GM12878 (cell line): Measurements from ENCODE around the gene EIF3B.

Experiments
- BRCA1 ChIP-seq: IDR thresholded peaks from 2 replicates; pipeline ENCODE4 v1.6.1; 2011; ENCODE audit warnings: low read depth, low read length, improper control_type of control experiment
- ETV6 ChIP-seq, 2 experiments: fragments of 450-650 bp in 1 of 2; IDR thresholded peaks in 1 of 2; conservative IDR thresholded peaks in 1 of 2; 2 replicates each; pipeline ENCODE4 v1.6.1; 2014; ENCODE audit warnings: antibody characterized with exemption in 1 of 2, borderline replicate concordance in 1 of 2, low read depth in 1 of 2, mild to moderate bottlenecking in 1 of 2, moderate library complexity in 1 of 2
- HDAC6 ChIP-seq: fragments of 200-600 bp; sonication (generic); IDR thresholded peaks from one replicate; pipeline ENCODE4 v1.8.0; 2017; ENCODE audit warnings: antibody characterized with exemption; ENCODE audit not compliant: unreplicated experiment
- KLF5 ChIP-seq: fragments of 450-650 bp; IDR thresholded peaks from 2 replicates; pipeline ENCODE4 v1.6.1; 2014; ENCODE audit warnings: mild to moderate bottlenecking; ENCODE audit not compliant: partially characterized antibody
- MAX ChIP-seq: IDR thresholded peaks from 2 replicates; pipeline ENCODE4 v1.6.1; 2012; ENCODE audit warnings: low read depth, low read length, improper control_type of control experiment
- NKRF ChIP-seq: fragments of 450-650 bp; conservative IDR thresholded peaks from 2 replicates; pipeline ENCODE4 v1.6.1; 2017; ENCODE audit warnings: mild to moderate bottlenecking, moderate library complexity
- SP1 ChIP-seq: IDR thresholded peaks from one replicate; pipeline ENCODE4 v1.6.1; 2011; ENCODE audit warnings: low read depth, low read length
- TAF1 ChIP-seq: IDR thresholded peaks from 2 replicates; pipeline ENCODE4 v1.6.1; 2011; ENCODE audit warnings: mild to moderate bottlenecking, low read depth, low read length, borderline replicate concordance
- TBL1XR1 ChIP-seq: IDR thresholded peaks from 2 replicates; pipeline ENCODE4 v1.6.1; 2012; ENCODE audit warnings: low read depth, low read length, improper control_type of control experiment
- TCF7 ChIP-seq: IDR thresholded peaks from 2 replicates; pipeline ENCODE4 v1.6.1; 2014; ENCODE audit warnings: antibody characterized with exemption, borderline replicate concordance
- TF ChIP-seq, protein P1 (sequence below): IDR thresholded peaks from 2 replicates; pipeline ENCODE4 v1.6.1; 2011; ENCODE audit warnings: borderline replicate concordance, low read depth, mild to moderate bottlenecking, moderate library complexity, mixed read lengths, low read length; ENCODE audit not compliant: insufficient read depth; ENCODE audit errors: extremely low read length

- TF ChIP-seq TAF1, result no peak
- no peak for TF ChIP-seq ETV6 (conservative IDR thresholded peaks at IDR 0.05 in 1 of 2, IDR thresholded peaks at IDR 0.05 in 1 of 2; ENCODE audit: borderline replicate concordance in 1 of 2, low read depth in 1 of 2)
- TF ChIP-seq NKRF, result no peak
- TF ChIP-seq BRCA1, result no peak
- TF ChIP-seq SP1, result no peak
- TF ChIP-seq MAX, result no peak
- TF ChIP-seq, protein P1, sequence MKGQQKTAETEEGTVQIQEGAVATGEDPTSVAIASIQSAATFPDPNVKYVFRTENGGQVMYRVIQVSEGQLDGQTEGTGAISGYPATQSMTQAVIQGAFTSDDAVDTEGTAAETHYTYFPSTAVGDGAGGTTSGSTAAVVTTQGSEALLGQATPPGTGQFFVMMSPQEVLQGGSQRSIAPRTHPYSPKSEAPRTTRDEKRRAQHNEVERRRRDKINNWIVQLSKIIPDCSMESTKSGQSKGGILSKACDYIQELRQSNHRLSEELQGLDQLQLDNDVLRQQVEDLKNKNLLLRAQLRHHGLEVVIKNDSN, result no peak
- no peak for TF ChIP-seq HDAC6
- TF ChIP-seq TBL1XR1, result no peak
- no peak for TF ChIP-seq KLF5
- no peak for TF ChIP-seq TCF7
Measured at GRCh38 chr7:2317556-2318293, 36.9 kb upstream of the EIF3B start.
